HEK293 (cell line): ENCODE measurements around the gene ANXA3.

ENCODE experiments used
- CTCF ChIA-PET: fragments of 350-600 bp; formaldehyde crosslinking; extraction: SDS; loops from one replicate; lab custom pipeline; 2021; ENCODE audit warnings: antibody characterized with exemption; lab: Yijun Ruan, JAX
- POLR2A ChIA-PET: fragments of 300-600 bp; formaldehyde crosslinking; extraction: SDS; loops from one replicate; lab custom pipeline; 2020; ENCODE audit warnings: antibody characterized with exemption, inconsistent platforms; lab: Yijun Ruan, JAX
- H3K27ac ChIP-seq: fragments of 200-500 bp; sonication (Bioruptor generic); 2 replicates; pipeline ENCODE4 v1.5.1; 2014; ENCODE audit warnings: low read depth, low read length, control low read depth, inconsistent platforms; ENCODE audit errors: extremely low read depth
- H3K36me3 ChIP-seq, 2 experiments: fragments of 200-500 bp in 1 of 2; sonication (Bioruptor generic) in 1 of 2; 1 replicate in 1 of 2; 2 replicates in 1 of 2; pipeline ENCODE4 v1.5.1; 2014 to 2017; ENCODE audit warnings: inconsistent platforms in 2 of 2, low read length in 2 of 2; ENCODE audit not compliant: control insufficient read depth in 2 of 2, insufficient read depth in 1 of 2
- H3K4me1 ChIP-seq: fragments of 200-500 bp; sonication (Bioruptor generic); 2 replicates; pipeline ENCODE4 v1.5.1; 2014; ENCODE audit warnings: mild to moderate bottlenecking, low read length, inconsistent platforms; ENCODE audit not compliant: control insufficient read depth, insufficient read depth
- H3K4me3 ChIP-seq: 2 replicates; pipeline ENCODE4 v1.5.1; 2011; ENCODE audit warnings: low read depth, mild to moderate bottlenecking, control low read depth, low read length, moderate library complexity
- H3K9me3 ChIP-seq: fragments of 200-500 bp; sonication (Bioruptor generic); 2 replicates; pipeline ENCODE4 v1.5.1; 2014; ENCODE audit warnings: low read depth, low read length, inconsistent platforms; ENCODE audit not compliant: control insufficient read depth, insufficient read depth
- IKZF3 ChIP-seq: fragments of 450-650 bp; IDR thresholded peaks from 2 replicates; pipeline ENCODE4 v1.5.0; 2018; ENCODE audit warnings: missing biosample characterization, mild to moderate bottlenecking, missing genetic modification characterization, moderate library complexity
- TCF7L2 ChIP-seq: IDR thresholded peaks from 2 replicates; pipeline ENCODE4 v1.6.1; 2011; ENCODE audit warnings: low read depth, mild to moderate bottlenecking, inconsistent platforms, low read length, moderate library complexity, borderline replicate concordance
- ZBTB11 ChIP-seq: fragments of 450-650 bp; formaldehyde crosslinking; conservative IDR thresholded peaks from 2 replicates; pipeline ENCODE4 v1.5.1; 2016; ENCODE audit warnings: low read depth, missing biosample characterization, missing genetic modification characterization
- ZBTB20 ChIP-seq: fragments of 450-650 bp; formaldehyde crosslinking; IDR thresholded peaks from 2 replicates; pipeline ENCODE4 v1.5.1; 2016; ENCODE audit warnings: missing biosample characterization, missing genetic modification characterization
- ZNF112 ChIP-seq: fragments of 450-650 bp; formaldehyde crosslinking; IDR thresholded peaks from 2 replicates; pipeline ENCODE4 v1.5.0; 2017; ENCODE audit warnings: missing biosample characterization, missing genetic modification characterization
- ZNF155 ChIP-seq: fragments of 450-650 bp; formaldehyde crosslinking; IDR thresholded peaks from 2 replicates; pipeline ENCODE4 v1.5.1; 2016; ENCODE audit warnings: missing biosample characterization, missing genetic modification characterization
- ZNF157 ChIP-seq: fragments of 450-650 bp; formaldehyde crosslinking; IDR thresholded peaks from 2 replicates; pipeline ENCODE4 v1.5.1; 2016; ENCODE audit warnings: missing biosample characterization, missing genetic modification characterization
- ZNF175 ChIP-seq: fragments of 450-650 bp; formaldehyde crosslinking; IDR thresholded peaks from 2 replicates; pipeline ENCODE4 v1.5.1; 2016; ENCODE audit warnings: missing biosample characterization, missing genetic modification characterization
- ZNF394 ChIP-seq: fragments of 450-650 bp; formaldehyde crosslinking; IDR thresholded peaks from 2 replicates; pipeline ENCODE4 v1.5.1; 2016; ENCODE audit warnings: missing biosample characterization, missing genetic modification characterization, mild to moderate bottlenecking, moderate library complexity, borderline replicate concordance
- ZNF426 ChIP-seq: fragments of 450-650 bp; formaldehyde crosslinking; IDR thresholded peaks from 2 replicates; pipeline ENCODE4 v1.5.1; 2017; ENCODE audit warnings: missing biosample characterization, missing genetic modification characterization, mild to moderate bottlenecking, inconsistent platforms, moderate library complexity
- ZNF433 ChIP-seq: fragments of 450-650 bp; formaldehyde crosslinking; IDR thresholded peaks from 2 replicates; pipeline ENCODE4 v1.5.1; 2016; ENCODE audit warnings: missing biosample characterization, missing genetic modification characterization, low read depth
- ZNF510 ChIP-seq: fragments of 450-650 bp; formaldehyde crosslinking; IDR thresholded peaks from 2 replicates; pipeline ENCODE4 v1.5.1; 2018; ENCODE audit warnings: mild to moderate bottlenecking, missing genetic modification characterization, missing biosample characterization; ENCODE audit not compliant: insufficient replicate concordance
- ZNF518A ChIP-seq: fragments of 450-650 bp; formaldehyde crosslinking; conservative IDR thresholded peaks from 2 replicates; pipeline ENCODE4 v1.5.1; 2016; ENCODE audit warnings: low read depth, missing biosample characterization, missing genetic modification characterization
- ZNF521 ChIP-seq: fragments of 450-650 bp; formaldehyde crosslinking; IDR thresholded peaks from 2 replicates; pipeline ENCODE4 v1.5.1; 2017; ENCODE audit warnings: missing biosample characterization, mild to moderate bottlenecking, missing genetic modification characterization
- ZNF558 ChIP-seq: fragments of 450-650 bp; formaldehyde crosslinking; IDR thresholded peaks from 2 replicates; pipeline ENCODE4 v1.5.1; 2016; ENCODE audit warnings: missing biosample characterization, missing genetic modification characterization
- ZNF660 ChIP-seq: fragments of 450-650 bp; IDR thresholded peaks from 2 replicates; pipeline ENCODE4 v1.5.1; 2018; ENCODE audit warnings: missing biosample characterization, mild to moderate bottlenecking, missing genetic modification characterization
- ZNF704 ChIP-seq: fragments of 450-650 bp; formaldehyde crosslinking; IDR thresholded peaks from 2 replicates; pipeline ENCODE4 v1.5.1; 2016; ENCODE audit warnings: missing biosample characterization, missing genetic modification characterization
- ZSCAN30 ChIP-seq: fragments of 450-650 bp; IDR thresholded peaks from 2 replicates; pipeline ENCODE4 v1.5.1; 2018; ENCODE audit warnings: missing biosample characterization, mild to moderate bottlenecking, missing genetic modification characterization, moderate library complexity
- TF ChIP-seq, protein P1 (sequence below): fragments of 450-650 bp; formaldehyde crosslinking; IDR thresholded peaks from 2 replicates; pipeline ENCODE4 v1.5.1; 2016; ENCODE audit warnings: missing biosample characterization, missing genetic modification characterization

ANXA3 gene

GRCh38 chr4:78529569-78530209, 21.9 kb upstream of the ANXA3 start:
- TF ChIP-seq ZSCAN30 (tag by site-specific recombination) (no peak), ZNF157 (tag by site-specific recombination) (no peak), ZNF175 (no peak)
- TF ChIP-seq, all 188 proteins: peak for 0
- POLR2A ChIA-PET: no interaction called here

GRCh38 chr4:78532046-78532445, 19.5 kb upstream of the ANXA3 start:
- CTCF ChIA-PET: no interaction called here
- H3K9me3 ChIP-seq: no peaks in the 10 kb centered on the region
- POLR2A ChIA-PET: no interaction called here
- no peak overlapping the region for H3K4me3 ChIP-seq
- no peaks in the 10 kb centered on the region for H3K4me1 ChIP-seq
- H3K36me3 ChIP-seq: peaks cover 0 to 10% of the 10 kb centered on the region in 2 experiments; a peak in 1 of 3 replicates
- no peak overlapping the region for H3K27ac ChIP-seq
- no peak for TF ChIP-seq ZNF155 (tag by site-specific recombination)
- TF ChIP-seq, protein P1, sequence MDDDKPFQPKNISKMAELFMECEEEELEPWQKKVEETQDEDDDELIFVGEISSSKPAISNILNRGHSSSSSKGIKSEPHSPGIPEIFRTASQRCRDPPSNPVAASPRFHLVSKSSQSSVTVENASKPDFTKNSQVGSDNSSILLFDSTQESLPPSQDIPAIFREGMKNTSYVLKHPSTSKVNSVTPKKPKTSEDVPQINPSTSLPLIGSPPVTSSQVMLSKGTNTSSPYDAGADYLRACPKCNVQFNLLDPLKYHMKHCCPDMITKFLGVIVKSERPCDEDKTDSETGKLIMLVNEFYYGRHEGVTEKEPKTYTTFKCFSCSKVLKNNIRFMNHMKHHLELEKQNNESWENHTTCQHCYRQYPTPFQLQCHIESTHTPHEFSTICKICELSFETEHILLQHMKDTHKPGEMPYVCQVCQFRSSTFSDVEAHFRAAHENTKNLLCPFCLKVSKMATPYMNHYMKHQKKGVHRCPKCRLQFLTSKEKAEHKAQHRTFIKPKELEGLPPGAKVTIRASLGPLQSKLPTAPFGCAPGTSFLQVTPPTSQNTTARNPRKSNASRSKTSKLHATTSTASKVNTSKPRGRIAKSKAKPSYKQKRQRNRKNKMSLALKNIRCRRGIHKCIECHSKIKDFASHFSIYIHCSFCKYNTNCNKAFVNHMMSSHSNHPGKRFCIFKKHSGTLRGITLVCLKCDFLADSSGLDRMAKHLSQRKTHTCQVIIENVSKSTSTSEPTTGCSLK (tag by site-specific recombination): no peak
- TF ChIP-seq IKZF3: no peak
- TF ChIP-seq ZNF433 (tag by site-specific recombination): no peak
- TF ChIP-seq ZBTB20 (tag by site-specific recombination): no peak
- no peak for TF ChIP-seq ZNF704 (tag by site-specific recombination)
- no peak for TF ChIP-seq TCF7L2
- TF ChIP-seq ZNF510 (tag by site-specific recombination): no peak
- no peak for TF ChIP-seq ZSCAN30 (tag by site-specific recombination)
- no peak for TF ChIP-seq ZNF426 (tag by site-specific recombination)
- no peak for TF ChIP-seq ZNF521 (tag by site-specific recombination)

More at GRCh38 chr4:78529569-78530209, 21.9 kb upstream of the ANXA3 start:
- peaks cover 0 to 9% of the 10 kb centered on the region in 2 experiments; a peak in 1 of 3 replicates for H3K36me3 ChIP-seq
- H3K9me3 ChIP-seq: no peaks in the 10 kb centered on the region
- CTCF ChIA-PET: interaction anchor here (0.7 kb wide), 1 partner anchor 597 kb away, joined by 3 read pairs; no protein-coding TSS in a partner anchor
- no peaks in the 10 kb centered on the region for H3K4me1 ChIP-seq
- no peak overlapping the region for H3K4me3 ChIP-seq
- no peak overlapping the region for H3K27ac ChIP-seq

- H3K4me3 ChIP-seq: no peak overlapping the region
- H3K36me3 ChIP-seq: peaks cover 0 to 13% of the 10 kb centered on the region in 2 experiments; a peak in 1 of 3 replicates
- H3K4me1 ChIP-seq: no peaks in the 10 kb centered on the region
- no peak overlapping the region for H3K27ac ChIP-seq
- ChIA-PET CTCF (interaction anchor here (1.5 kb wide), 1 partner anchor 16 kb away, joined by 4 read pairs; no protein-coding TSS in a partner anchor), POLR2A (no interaction called here)
- H3K9me3 ChIP-seq: no peaks in the 10 kb centered on the region
- TF ChIP-seq ZNF518A (tag by site-specific recombination) (no peak), ZNF112 (tag by site-specific recombination) (no peak), ZNF660 (tag by site-specific recombination) (no peak), ZNF558 (tag by site-specific recombination) (no peak), ZNF394 (tag by site-specific recombination) (no peak), ZBTB11 (tag by site-specific recombination) (no peak)
These were observed 17.7 kb upstream of the ANXA3 start for GRCh38 chr4:78533854-78534253.
